DND-41 (cell line): ENCODE measurements around the gene MRTFA.

Source experiments
- EZH2 ChIP-seq: IDR thresholded peaks from 3 replicates; pipeline ENCODE4 v1.6.1; 2012; ENCODE audit warnings: borderline replicate concordance, low read depth, mild to moderate bottlenecking, moderate library complexity, low read length, inconsistent platforms; ENCODE audit not compliant: severe bottlenecking
- TF ChIP-seq, protein P1 (sequence below): IDR thresholded peaks from 2 replicates; pipeline ENCODE4 v1.5.1; 2012; ENCODE audit warnings: borderline replicate concordance, low read length, moderate library complexity, mild to moderate bottlenecking; ENCODE audit not compliant: poor library complexity, severe bottlenecking; ENCODE audit errors: extremely low read depth

DNA sequence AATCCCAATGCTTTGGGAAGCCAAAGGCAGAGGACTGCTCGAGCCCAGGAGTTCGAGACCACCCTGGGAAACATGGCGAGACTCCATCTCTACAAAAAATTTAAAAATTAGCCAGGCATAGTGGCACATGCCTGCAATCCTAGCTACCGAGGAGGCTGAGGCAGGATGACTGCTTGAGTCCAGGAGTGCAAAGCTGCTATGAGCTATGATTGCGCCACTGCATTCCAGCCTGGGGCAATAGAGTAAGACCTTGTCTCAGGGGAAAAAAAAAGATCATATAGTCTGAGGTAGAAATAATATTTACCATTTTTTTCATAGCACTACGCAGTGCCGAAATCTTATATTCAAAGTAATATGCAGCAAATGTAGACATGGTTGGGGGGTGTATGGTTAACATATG is 47.8 kb downstream of the MRTFA start:
- TF ChIP-seq, protein P1, sequence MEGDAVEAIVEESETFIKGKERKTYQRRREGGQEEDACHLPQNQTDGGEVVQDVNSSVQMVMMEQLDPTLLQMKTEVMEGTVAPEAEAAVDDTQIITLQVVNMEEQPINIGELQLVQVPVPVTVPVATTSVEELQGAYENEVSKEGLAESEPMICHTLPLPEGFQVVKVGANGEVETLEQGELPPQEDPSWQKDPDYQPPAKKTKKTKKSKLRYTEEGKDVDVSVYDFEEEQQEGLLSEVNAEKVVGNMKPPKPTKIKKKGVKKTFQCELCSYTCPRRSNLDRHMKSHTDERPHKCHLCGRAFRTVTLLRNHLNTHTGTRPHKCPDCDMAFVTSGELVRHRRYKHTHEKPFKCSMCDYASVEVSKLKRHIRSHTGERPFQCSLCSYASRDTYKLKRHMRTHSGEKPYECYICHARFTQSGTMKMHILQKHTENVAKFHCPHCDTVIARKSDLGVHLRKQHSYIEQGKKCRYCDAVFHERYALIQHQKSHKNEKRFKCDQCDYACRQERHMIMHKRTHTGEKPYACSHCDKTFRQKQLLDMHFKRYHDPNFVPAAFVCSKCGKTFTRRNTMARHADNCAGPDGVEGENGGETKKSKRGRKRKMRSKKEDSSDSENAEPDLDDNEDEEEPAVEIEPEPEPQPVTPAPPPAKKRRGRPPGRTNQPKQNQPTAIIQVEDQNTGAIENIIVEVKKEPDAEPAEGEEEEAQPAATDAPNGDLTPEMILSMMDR: no peak
- TF ChIP-seq EZH2: no peak
